Tibial nerve (tissue), 4 donors: ENCODE data around the gene SALL4. TPM values are rescaled to one million over a fixed set of nuclear protein-coding genes. Genes with fewer than 3 reads are reported as not detected.
A peak's percentile ranks its signal among the peaks of the same experiment; 100 is the strongest.

ENCODE experiments used
- DNase-seq, 2 donors: peaks; one replicate each; pipeline ENCODE4 v3.0.0-alpha.2; 2019; ENCODE audit warnings: low spot score in 2 of 2
- H3K27ac ChIP-seq, 4 donors: fragments of 200-600 bp; sonication (generic) in 3 of 4; one replicate each; pipeline ENCODE4 v1.5.1; 2017 to 2019; ENCODE audit warnings: mild to moderate bottlenecking in 1 of 4
- H3K27me3 ChIP-seq, 2 donors: fragments of 200-600 bp; sonication (generic) in 1 of 2; one replicate each; pipeline versions ENCODE4 v1.5.1 to v1.6.0; 2017 to 2019
- H3K36me3 ChIP-seq, 3 donors: fragments of 200-600 bp; sonication (generic); one replicate each; pipeline ENCODE4 v1.5.1; 2018 to 2019
- H3K4me1 ChIP-seq, 4 donors: fragments of 200-600 bp; sonication (generic) in 3 of 4; one replicate each; pipeline ENCODE4 v1.5.1; 2017 to 2019
- H3K4me3 ChIP-seq, 4 donors: fragments of 200-600 bp; sonication (generic) in 3 of 4; one replicate each; pipeline ENCODE4 v1.5.1; 2017 to 2019; ENCODE audit warnings: mild to moderate bottlenecking in 1 of 4, moderate library complexity in 1 of 4
- H3K9me3 ChIP-seq, 4 donors: fragments of 200-600 bp; sonication (generic) in 3 of 4; one replicate each; pipeline ENCODE4 v1.5.1; 2017 to 2019
- EP300 ChIP-seq, 2 donors: sonication (generic); formaldehyde crosslinking; IDR thresholded peaks; one replicate each; pipeline ENCODE4 v1.6.1; 2017; ENCODE audit warnings: antibody characterized with exemption in 2 of 2, mild to moderate bottlenecking in 1 of 2
- POLR2A ChIP-seq, 2 donors: fragments of 450-650 bp; IDR thresholded peaks; one replicate each; pipeline ENCODE4 v1.6.1; 2017; ENCODE audit warnings: antibody characterized with exemption in 2 of 2, mild to moderate bottlenecking in 2 of 2, moderate library complexity in 2 of 2
- WGBS, 2 donors: methylation state at CpG; one replicate each; pipeline ENCODE4 v1.1.5; 2018; 5-methylcytosine and 5-hydroxymethylcytosine counted together
- total RNA-seq, 4 donors: library from RNA; depleted of rRNA; stranded (reverse); fragments of >200 nt; gene quantifications; one replicate each; pipeline ENCODE4 v1.1.0, GENCODE V29; 2016
- TF ChIP-seq, protein P1 (sequence below), 5 experiments: fragments of 200-600 bp in 3 of 5; fragments of 450-650 bp in 2 of 5; sonication (generic) in 3 of 5; IDR thresholded peaks; one replicate each; pipeline ENCODE4 v1.5.1; 2016 to 2019; ENCODE audit warnings: antibody characterized with exemption in 5 of 5, mild to moderate bottlenecking in 3 of 5, moderate library complexity in 2 of 5

Gene SALL4
- total RNA-seq, 4 donors from 2014 or later: 0.39 to 1.2 (median 0.54) TPM

DNA sequence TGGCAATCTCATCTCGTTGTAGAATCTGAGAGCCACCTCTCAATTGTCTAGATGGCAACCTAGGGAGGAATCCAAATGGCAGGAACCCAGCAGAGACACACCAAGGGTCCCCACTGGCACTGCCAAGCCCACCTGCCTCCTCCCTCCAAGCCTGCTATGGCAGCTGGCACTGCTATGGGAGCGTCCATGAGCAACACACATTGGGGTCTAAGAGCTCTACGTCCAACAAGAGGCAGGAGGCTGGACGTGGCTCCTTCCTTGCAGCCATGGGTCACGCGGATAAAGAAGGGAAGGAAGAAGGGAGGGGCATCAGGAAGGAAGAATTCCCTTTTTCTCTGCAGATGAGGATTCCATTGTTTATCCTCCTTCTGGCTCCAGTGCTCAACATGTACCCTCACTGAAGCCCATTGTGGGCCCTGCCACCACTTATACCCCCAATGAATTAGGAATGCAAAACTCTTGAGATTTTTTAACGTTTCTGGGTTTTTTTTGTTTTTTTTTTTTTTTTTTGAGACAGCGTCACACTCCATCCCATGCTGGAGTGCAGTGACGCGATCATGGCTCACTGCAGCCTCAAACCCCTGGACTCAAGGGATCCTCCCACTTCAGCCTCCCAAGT, 51.4 kb downstream of the SALL4 start:
- TF ChIP-seq POLR2A (IDR thresholded peaks at IDR 0.05): no peak
- TF ChIP-seq, protein P1, sequence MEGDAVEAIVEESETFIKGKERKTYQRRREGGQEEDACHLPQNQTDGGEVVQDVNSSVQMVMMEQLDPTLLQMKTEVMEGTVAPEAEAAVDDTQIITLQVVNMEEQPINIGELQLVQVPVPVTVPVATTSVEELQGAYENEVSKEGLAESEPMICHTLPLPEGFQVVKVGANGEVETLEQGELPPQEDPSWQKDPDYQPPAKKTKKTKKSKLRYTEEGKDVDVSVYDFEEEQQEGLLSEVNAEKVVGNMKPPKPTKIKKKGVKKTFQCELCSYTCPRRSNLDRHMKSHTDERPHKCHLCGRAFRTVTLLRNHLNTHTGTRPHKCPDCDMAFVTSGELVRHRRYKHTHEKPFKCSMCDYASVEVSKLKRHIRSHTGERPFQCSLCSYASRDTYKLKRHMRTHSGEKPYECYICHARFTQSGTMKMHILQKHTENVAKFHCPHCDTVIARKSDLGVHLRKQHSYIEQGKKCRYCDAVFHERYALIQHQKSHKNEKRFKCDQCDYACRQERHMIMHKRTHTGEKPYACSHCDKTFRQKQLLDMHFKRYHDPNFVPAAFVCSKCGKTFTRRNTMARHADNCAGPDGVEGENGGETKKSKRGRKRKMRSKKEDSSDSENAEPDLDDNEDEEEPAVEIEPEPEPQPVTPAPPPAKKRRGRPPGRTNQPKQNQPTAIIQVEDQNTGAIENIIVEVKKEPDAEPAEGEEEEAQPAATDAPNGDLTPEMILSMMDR (IDR thresholded peaks at IDR 0.05): no peak
- no peak for TF ChIP-seq EP300 (IDR thresholded peaks at IDR 0.05)
- 82 to 84% methylated on average over 10 of the region's 10 CpGs for WGBS, 2 donors
- H3K36me3 ChIP-seq: no peaks in the 10 kb centered on the region
- H3K27me3 ChIP-seq: no peaks in the 10 kb centered on the region
- no peaks in the 10 kb centered on the region for H3K9me3 ChIP-seq
- no peak for DNase-seq
- H3K4me3 ChIP-seq: no peak overlapping the region
- H3K27ac ChIP-seq: peak overlapping the region in 1 of 4 donors; percentile 54
- H3K4me1 ChIP-seq: peaks cover 0 to 23% (median 2%) of the 10 kb centered on the region in 4 donors

DNA sequence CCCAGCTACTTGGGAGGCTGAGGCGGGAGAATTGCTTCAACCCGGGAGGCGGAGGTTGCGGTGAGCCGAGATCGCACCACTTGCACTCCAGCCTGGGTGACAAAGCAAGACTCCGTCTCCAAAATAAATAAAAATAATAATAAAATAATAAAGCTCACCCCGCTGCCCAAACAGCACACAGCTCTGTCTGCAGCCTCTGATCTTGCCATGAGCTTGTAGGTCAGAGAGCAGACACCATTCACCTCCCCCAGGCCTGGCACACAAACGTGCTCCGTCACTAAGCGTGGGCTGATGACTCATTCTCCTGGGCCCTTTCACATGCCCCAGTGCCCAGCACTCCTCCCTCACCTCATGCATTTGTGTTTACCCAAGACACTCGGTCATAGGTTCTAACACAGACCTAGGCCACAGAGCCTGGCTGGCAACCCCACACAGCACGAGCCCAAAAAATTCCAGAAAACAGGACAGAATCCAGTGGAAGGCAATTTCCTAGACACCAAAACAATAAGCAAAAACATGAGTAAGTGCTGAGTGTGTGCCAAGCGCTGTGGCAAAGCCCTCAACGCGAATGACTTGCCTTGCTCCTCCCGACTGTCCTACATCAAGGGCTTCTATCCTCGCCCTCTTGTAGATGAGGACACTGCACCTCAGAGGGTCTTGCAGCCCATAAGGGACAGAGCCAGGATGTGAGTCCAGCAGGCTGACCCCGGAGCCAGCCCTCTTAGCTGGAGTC, 52.1 kb downstream of the SALL4 start:
- Histone ChIP-seq H3K4me1 (peaks cover 0 to 23% (median 2%) of the 10 kb centered on the region in 4 donors), H3K9me3 (no peaks in the 10 kb centered on the region), H3K4me3 (no peak overlapping the region), H3K27me3 (no peaks in the 10 kb centered on the region), H3K27ac (peak overlapping the region in 1 of 4 donors; percentile 54), H3K36me3 (no peaks in the 10 kb centered on the region)
- WGBS, 2 donors: 58 to 60% methylated on average over 19 of the region's 19 CpGs
- peak in 1 of 2 donors; percentile 24 for DNase-seq
- TF ChIP-seq POLR2A (IDR thresholded peaks at IDR 0.05) (no peak), EP300 (IDR thresholded peaks at IDR 0.05) (peak in 1 of 2 donors; percentile 61)
- TF ChIP-seq, protein P1 (IDR thresholded peaks at IDR 0.05): no peak

DNA sequence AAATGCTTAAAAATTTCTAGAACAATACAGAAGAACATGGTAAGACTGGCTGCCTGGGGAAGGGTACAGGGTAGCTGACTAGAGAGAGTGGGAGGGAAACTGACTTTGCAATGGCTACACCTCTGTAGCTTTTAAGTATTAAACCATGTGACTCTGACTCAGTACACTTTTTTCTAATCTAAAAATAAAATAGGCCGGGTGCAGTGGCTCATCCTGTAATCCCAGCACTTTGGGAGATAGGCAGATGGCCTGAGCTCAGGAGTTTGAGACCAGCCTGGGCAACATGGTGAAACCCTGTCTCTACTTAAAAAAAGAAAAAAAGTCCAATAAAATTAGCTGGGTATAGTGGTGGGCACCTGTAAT, 52.7 kb downstream of the SALL4 start:
- TF ChIP-seq EP300 (IDR thresholded peaks at IDR 0.05) (no peak), POLR2A (IDR thresholded peaks at IDR 0.05) (no peak)
- TF ChIP-seq, protein P1 (IDR thresholded peaks at IDR 0.05): no peak
- DNase-seq: no peak
- 33 to 44% methylated on average over 1 of the region's 1 CpG for WGBS, 2 donors
- H3K9me3 ChIP-seq: no peaks in the 10 kb centered on the region
- peak overlapping the region in 1 of 4 donors; percentile 54 for H3K27ac ChIP-seq
- peaks cover 0 to 23% (median 2%) of the 10 kb centered on the region in 4 donors for H3K4me1 ChIP-seq
- H3K36me3 ChIP-seq: no peaks in the 10 kb centered on the region
- H3K4me3 ChIP-seq: no peak overlapping the region
- H3K27me3 ChIP-seq: no peaks in the 10 kb centered on the region

DNA sequence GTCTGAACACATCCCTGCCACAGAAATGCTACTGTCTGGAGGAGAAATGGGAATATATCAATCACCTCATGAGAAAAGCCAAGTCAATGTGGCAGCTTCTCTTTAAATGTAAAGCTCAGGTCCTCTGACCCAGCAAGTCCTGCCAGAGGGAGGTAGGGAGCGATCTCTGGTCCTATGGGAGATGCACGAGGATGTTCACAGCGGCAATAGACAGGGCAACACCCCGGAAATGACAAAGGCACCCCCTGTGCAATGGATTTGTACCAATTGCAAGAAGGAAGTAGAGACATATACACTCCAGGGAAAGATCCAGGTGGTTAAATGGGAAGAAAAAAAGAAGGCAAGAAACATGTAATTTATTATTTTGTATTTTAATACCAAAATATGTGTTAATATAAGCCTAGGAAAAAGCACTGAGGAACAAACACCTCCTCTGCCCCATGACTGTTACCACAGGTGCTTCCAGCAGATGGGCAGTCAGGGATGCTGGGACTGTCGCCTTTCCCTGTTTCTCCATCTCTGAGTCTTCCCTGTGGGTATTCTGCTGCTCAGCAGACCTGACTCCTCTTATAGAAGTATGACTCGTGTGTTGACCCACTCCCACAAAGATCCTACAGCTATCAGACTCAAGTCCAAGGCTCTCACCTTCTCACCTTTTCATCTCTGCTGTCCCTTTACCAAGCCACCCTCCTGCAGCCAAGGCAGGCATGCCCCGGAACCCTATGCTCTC, 55.0 kb downstream of the SALL4 start:
- no peak overlapping the region for H3K4me3 ChIP-seq
- DNase-seq: no peak
- H3K27ac ChIP-seq: no peak overlapping the region
- no peaks in the 10 kb centered on the region for H3K9me3 ChIP-seq
- no peaks in the 10 kb centered on the region for H3K36me3 ChIP-seq
- WGBS, 2 donors: 83 to 84% methylated on average over 7 of the region's 7 CpGs
- no peaks in the 10 kb centered on the region for H3K27me3 ChIP-seq
- TF ChIP-seq, protein P1 (IDR thresholded peaks at IDR 0.05): no peak
- no peak for TF ChIP-seq POLR2A (IDR thresholded peaks at IDR 0.05)
- TF ChIP-seq EP300 (IDR thresholded peaks at IDR 0.05): no peak
- peaks cover 0 to 28% (median 0%) of the 10 kb centered on the region in 4 donors for H3K4me1 ChIP-seq
